Type B pancreatic cell (in vitro differentiated cells): ENCODE data around the gene CACNA1C. TPM values are rescaled to one million over a fixed set of nuclear protein-coding genes. Genes with fewer than 3 reads are reported as not detected.

ENCODE experiments used
- DNase-seq: peaks from one replicate; pipeline ENCODE4 v3.0.0; 2021; ENCODE audit warnings: mixed read lengths; ENCODE audit not compliant: unreplicated experiment; ENCODE audit errors: extremely low spot score
- H3K27ac Mint-ChIP-seq: 2 replicates; pipeline ENCODE4 v1.8.0; 2021; ENCODE audit warnings: mild to moderate bottlenecking, mixed read lengths
- H3K27me3 Mint-ChIP-seq: 2 replicates; pipeline ENCODE4 v1.8.0; 2021; ENCODE audit warnings: mixed read lengths
- H3K36me3 Mint-ChIP-seq: 2 replicates; pipeline ENCODE4 v1.8.0; 2021; ENCODE audit warnings: mixed read lengths
- H3K4me1 Mint-ChIP-seq: one replicate; pipeline ENCODE4 v1.8.0; 2021; ENCODE audit warnings: mixed read lengths; ENCODE audit not compliant: unreplicated experiment
- H3K4me3 Mint-ChIP-seq: 2 replicates; pipeline ENCODE4 v1.8.0; 2021; ENCODE audit warnings: mild to moderate bottlenecking, mixed read lengths
- H3K9me3 Mint-ChIP-seq: 2 replicates; pipeline ENCODE4 v1.8.0; 2021; ENCODE audit warnings: mixed read lengths
- CTCF ChIP-seq: fragments of 200-600 bp; sonication (generic); conservative IDR thresholded peaks from 2 replicates; pipeline ENCODE4 v1.5.0; 2021; ENCODE audit warnings: antibody characterized with exemption, mild to moderate bottlenecking
- total RNA-seq: library from RNA; stranded (reverse); gene quantifications from 2 replicates; pipeline ENCODE4 v1.2.1, GENCODE V29; 2021; ENCODE audit warnings: low replicate concordance

Gene CACNA1C
- total RNA-seq, 1 donor from 2014 or later, result 14.3 TPM

- peaks cover 3% of the 10 kb centered on the region for H3K36me3 Mint-ChIP-seq
- H3K9me3 Mint-ChIP-seq, result no peaks in the 10 kb centered on the region
- no peak overlapping the region for H3K4me3 Mint-ChIP-seq
- DNase-seq, result no peak
- H3K27ac Mint-ChIP-seq, result no peak overlapping the region
- peaks cover 23% of the 10 kb centered on the region for H3K4me1 Mint-ChIP-seq
- TF ChIP-seq CTCF, result no peak
- peaks cover 21% of the 10 kb centered on the region for H3K27me3 Mint-ChIP-seq
Observed at GRCh38 chr12:2247120-2247519, 194.3 kb downstream of the CACNA1C start.

- peaks cover 25% of the 10 kb centered on the region for H3K4me1 Mint-ChIP-seq
- no peak overlapping the region for H3K4me3 Mint-ChIP-seq
- peaks cover 3% of the 10 kb centered on the region for H3K36me3 Mint-ChIP-seq
- peaks cover 20% of the 10 kb centered on the region for H3K27me3 Mint-ChIP-seq
- H3K27ac Mint-ChIP-seq, result no peak overlapping the region
- no peaks in the 10 kb centered on the region for H3K9me3 Mint-ChIP-seq
- DNase-seq, result no peak
- no peak for TF ChIP-seq CTCF
Observed at GRCh38 chr12:2247596-2247995, 194.8 kb downstream of the CACNA1C start.

GRCh38 chr12:2248087-2248900 is 195.5 kb downstream of the CACNA1C start:
- H3K27me3 Mint-ChIP-seq, result peaks cover 14% of the 10 kb centered on the region
- no peaks in the 10 kb centered on the region for H3K9me3 Mint-ChIP-seq
- DNase-seq, result no peak
- TF ChIP-seq CTCF, result no peak
- no peak overlapping the region for H3K27ac Mint-ChIP-seq
- H3K36me3 Mint-ChIP-seq, result no peaks in the 10 kb centered on the region
- H3K4me3 Mint-ChIP-seq, result no peak overlapping the region
- peaks cover 25% of the 10 kb centered on the region for H3K4me1 Mint-ChIP-seq

GRCh38 chr12:2248901-2249381 is 196.2 kb downstream of the CACNA1C start:
- Mint-ChIP-seq H3K27me3 (peaks cover 13% of the 10 kb centered on the region), H3K4me1 (peaks cover 24% of the 10 kb centered on the region), H3K27ac (no peak overlapping the region)

GRCh38 chr12:2250797-2251196 is 198.0 kb downstream of the CACNA1C start:
- peaks cover 7% of the 10 kb centered on the region for H3K36me3 Mint-ChIP-seq
- H3K9me3 Mint-ChIP-seq, result peaks cover under 1% of the 10 kb centered on the region
- TF ChIP-seq CTCF, result no peak
- H3K4me1 Mint-ChIP-seq, result peaks cover 14% of the 10 kb centered on the region
- peaks cover 6% of the 10 kb centered on the region for H3K27me3 Mint-ChIP-seq
- no peak overlapping the region for H3K4me3 Mint-ChIP-seq
- no peak overlapping the region for H3K27ac Mint-ChIP-seq
- DNase-seq, result no peak

More at GRCh38 chr12:2248901-2249381, 196.2 kb downstream of the CACNA1C start:
- Mint-ChIP-seq H3K4me3 (no peak overlapping the region), H3K9me3 (no peaks in the 10 kb centered on the region), H3K36me3 (peaks cover 3% of the 10 kb centered on the region)
- DNase-seq, result no peak
- no peak for TF ChIP-seq CTCF
